T-helper 2 cell treated with Interferon-gamma antibody and Interleukin-4, amounts not matched to agents 100 ng/mL and 5 ng/mL, for 36 hours (primary cell): ENCODE results near the gene IQCN. TPM values are rescaled to one million over a fixed set of nuclear protein-coding genes. Genes with fewer than 3 reads are reported as not detected.

Experiments
- intact Hi-C: fragments of 100-400 bp; cut with micrococcal nuclease; formaldehyde crosslinking; loops from one replicate; pipeline ENCODE4 v1.15.1; 2023
- total RNA-seq: library from RNA; stranded (reverse); gene quantifications from 2 replicates; pipeline ENCODE4 v1.2.3, GENCODE V29; 2022

The IQCN gene
- total RNA-seq, 1 donor from 2014 or later, result 5.4 TPM

- intact Hi-C loops, result loop anchor here (1.0 kb wide), 2 partner anchors 7 to 14 kb away; no protein-coding TSS in a partner anchor
Observed at GRCh38 chr19:18289471-18290301, 15.4 kb upstream of the IQCN start.

- intact Hi-C loops, result no loop called here
Observed at GRCh38 chr19:18287836-18288772, 13.9 kb upstream of the IQCN start.

- intact Hi-C loops, result no loop called here
Observed at GRCh38 chr19:18286973-18287635, 12.9 kb upstream of the IQCN start.

DNA sequence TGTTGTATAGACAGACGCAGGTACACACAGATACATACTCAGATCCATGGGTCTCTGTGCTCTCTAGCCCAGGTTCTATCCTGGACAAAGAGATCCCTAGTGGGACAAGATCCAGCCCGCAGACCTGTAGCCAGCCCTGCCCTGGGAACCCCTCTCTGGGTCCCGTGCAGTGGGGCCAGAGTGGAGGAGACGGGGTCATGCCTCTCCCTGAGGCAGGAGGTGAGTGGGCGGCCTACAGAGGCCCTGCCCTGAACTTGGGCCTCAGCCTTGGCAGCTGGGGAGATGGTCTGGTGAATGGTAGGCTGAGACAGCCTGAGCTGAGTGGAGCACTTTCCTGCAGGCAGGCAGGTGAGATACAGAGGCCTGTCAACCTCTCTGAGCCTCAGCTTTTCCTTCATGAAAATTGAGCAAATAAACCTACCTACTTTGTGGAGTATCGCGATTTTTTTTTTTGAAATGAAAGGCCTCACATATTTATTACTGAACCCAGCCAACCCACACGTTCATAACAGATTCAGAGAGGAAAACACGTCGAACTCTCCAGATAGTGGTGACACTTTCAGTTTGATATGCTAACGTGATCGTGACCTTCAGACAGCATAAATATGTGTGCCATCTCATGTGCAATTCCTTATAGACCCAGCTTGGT, 10.6 kb upstream of the IQCN start:
- intact Hi-C loops, result no loop called here

- intact Hi-C loops, result no loop called here
Observed at GRCh38 chr19:18283338-18283737, 9.1 kb upstream of the IQCN start.

- intact Hi-C loops, result loop anchor here (1.0 kb wide), 1 partner anchor 8 kb away; no protein-coding TSS in a partner anchor
Observed at GRCh38 chr19:18282788-18283141, 8.5 kb upstream of the IQCN start.

DNA sequence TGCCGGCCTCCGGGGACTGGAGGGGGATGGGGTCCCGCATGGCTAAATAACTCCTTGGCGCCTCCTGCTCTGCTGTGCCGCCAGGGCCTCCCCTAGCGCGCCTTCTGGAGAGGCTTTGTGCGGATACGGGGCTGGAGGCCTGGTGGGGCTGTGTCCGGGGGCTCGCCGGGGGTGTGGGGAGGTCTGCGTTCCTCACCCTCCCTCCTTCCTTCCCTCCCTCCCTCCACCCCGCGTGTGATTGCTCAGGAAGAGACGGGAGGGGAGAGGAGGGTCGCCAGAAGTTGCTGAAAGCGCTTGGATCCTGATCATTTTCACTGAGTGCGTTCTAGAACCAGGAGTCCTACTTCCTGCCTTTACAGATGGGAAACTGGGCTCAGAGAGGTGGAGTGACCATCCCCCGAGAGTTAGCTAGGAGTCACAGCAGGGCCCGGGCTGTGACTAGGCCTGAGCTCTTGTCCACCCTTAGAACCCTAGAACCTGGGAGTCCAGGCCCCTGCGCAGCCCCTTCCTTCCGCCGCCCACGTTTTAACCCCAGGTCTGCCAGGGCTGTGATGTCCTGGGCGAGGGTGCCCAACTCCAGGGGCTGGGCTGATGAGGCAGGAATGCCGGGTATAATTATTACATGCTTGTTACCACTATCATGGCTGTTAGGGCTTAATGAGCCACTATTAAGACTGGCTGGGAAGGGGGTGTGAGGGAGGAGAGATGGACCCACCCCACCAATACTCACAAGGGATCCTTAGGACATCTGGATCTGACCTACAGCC, 8.0 kb upstream of the IQCN start:
- intact Hi-C loops, result loop anchor here (1.0 kb wide), 1 partner anchor 8 kb away; no protein-coding TSS in a partner anchor

DNA sequence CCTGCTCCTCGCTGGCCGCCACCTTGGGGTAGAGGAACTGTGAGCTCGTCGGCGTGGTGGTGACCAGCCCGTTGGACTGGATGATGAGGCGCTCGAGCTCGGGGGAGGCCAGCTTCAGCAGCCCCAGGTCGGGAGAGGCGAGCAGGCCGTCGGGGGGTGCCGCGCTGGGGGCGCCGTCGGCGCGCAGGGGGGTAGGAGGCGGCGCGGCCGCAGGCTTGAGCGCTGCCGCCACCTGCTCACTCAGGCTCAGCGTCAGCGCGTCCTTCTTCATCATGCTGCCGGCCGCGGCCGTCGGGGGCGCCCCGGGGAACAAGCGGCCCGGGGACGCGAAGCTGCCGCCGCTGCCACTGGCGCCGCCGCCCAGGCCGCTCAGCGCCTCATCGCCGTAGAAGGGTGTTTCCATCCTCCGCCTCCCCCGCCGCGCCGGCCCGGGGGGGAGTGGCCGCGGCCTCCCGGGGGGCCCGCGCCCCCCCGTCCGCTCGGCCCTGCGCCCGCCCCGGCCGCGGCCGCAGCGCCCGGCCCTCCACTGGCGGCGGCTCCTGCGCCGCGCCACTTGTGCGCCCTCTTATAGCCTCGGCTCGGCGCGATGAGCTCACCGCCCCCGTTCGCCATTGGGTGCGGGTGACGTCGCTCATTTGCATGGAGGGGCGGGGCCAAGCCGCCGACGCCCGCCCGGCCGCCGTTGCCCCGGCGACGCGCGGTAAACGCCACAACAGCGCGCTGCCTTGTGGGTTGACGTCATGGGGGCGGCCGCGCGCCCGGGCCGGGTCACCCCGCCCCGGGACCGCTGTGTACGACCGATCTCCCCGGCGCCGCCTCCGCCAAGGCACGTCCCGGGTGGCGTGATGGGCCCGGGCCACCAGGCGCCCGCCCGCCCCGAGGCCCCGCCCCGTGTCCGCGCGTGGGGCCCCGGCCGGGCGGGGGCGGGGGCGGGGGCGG, 7.1 kb upstream of the IQCN start, which contains the start of gene JUND:
Gene JUND (minus strand): TSS at position 541 of the 939 bp plus-strand sequence. CDS start 138 bp downstream, at position 403.
- intact Hi-C loops, result loop anchor here (1.0 kb wide), 1 partner anchor 9 kb away; no protein-coding TSS in a partner anchor

GRCh38 chr19:18280247-18281081, 6.2 kb upstream of the IQCN start:
- intact Hi-C loops, result no loop called here

DNA sequence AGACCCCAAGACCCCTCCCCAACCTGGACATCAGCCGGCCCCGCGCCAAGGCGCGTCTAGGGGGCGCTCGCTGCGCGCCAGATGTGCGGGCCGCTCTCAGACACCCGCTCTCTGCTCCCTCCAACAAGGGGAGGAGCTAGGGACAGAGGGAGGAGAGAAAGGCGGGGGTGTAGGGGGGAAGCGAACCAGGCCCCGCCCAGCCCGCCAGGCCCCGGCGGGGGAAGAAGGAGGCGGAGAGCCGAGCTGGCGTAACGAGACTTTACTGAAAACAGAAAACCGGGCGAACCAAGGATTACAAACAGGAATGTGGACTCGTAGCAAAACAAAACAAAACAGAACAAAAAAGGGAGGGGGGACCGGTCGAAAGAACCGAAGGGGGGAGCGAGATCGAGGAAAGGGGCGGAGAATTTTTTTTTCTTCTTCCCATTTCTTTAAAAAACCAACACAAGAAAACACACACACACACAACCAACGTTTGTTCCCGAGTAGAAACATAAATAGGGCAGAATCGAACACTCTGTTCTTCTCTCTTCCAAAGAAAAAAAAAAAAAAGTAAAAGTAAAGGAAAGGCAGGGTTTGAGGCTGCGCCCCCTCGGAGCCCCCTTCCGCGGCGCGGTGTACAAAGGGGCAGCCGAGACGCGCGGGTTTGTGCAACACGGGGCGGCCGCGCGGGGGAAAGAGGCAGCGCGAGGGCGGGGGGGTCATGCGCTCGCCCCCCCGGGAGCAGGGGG, 5.4 kb upstream of the IQCN start:
- intact Hi-C loops, result loop anchor here (1.0 to 5.0 kb wide), 4 partner anchors 13 to 138 kb away; partner anchors contain the start of genes LSM4 and SSBP4

DNA sequence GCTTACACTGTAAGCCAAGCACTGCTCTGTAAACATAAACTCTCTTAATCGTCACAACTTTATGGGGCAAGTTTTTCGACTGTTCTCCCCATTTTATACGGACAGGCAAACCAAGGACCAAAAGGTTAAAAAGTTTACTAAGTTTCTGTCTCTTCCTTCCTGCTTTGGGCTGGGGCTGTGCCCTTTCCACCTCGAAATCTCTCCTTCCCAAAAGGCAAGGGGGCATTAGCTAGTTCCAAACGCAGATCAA, 4.9 kb upstream of the IQCN start:
- intact Hi-C loops, result loop anchor here (1.0 to 5.0 kb wide), 4 partner anchors 14 to 138 kb away; partner anchors contain the start of genes LSM4 and SSBP4

- intact Hi-C loops, result loop anchor here (1.0 to 5.0 kb wide), 4 partner anchors 14 to 139 kb away; partner anchors contain the start of genes LSM4 and SSBP4
Observed at GRCh38 chr19:18278521-18279265, 4.4 kb upstream of the IQCN start.

DNA sequence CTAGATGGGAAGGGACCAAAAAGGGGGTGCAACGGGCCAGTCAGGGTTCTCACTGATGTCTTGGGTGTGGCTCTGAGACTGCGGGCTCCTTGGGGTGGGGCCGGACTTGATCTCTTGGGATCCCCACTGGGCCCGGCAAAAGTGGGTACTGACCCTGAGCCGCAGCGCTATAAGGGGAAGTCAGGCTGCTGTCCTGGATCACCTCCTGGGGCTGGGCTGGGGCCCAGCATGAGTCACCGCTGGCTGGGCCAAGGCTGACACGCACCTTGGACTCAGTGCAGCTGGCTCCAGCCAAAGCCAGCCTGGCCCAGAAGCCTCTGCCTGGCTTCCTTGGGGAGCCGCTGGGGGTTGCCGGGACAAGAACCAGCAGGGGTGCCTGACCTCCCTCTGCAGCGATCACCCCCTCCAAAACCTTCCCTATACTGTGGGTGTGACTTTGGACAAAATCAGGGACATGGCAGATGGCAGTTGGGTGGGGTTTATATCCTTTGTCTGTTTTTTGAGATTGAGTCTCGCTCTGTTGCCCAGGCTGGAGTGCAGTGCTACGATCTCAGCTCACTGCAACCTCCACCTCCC, 617 bp upstream of the IQCN start:
- intact Hi-C loops, result loop anchor here (5.0 kb wide), 1 partner anchor 142 kb away; the partner anchor contains the start of gene SSBP4

GRCh38 chr19:18273561-18274218, 562 bp downstream of the IQCN start:
- intact Hi-C loops, result no loop called here

DNA sequence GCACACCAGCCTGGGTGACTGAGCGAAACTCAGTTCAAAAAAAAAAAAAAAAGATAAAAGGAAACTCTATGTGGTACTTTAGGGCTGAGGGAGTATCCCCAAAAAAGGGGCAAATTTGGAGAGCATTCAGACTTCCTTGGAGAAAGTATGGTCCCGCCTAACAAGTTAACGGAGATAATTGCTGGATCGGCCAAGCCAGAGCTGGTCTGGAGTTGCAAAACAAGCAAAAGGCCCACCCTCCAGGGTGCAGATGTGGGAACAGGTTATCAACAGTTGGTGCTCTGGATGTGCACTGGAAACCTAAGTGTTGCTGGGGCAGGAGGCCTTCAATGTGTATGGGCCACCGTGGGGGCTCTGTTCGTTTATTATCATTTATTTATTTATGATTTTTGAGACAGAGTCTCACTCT, 2.8 kb downstream of the IQCN start:
- intact Hi-C loops, result no loop called here

- intact Hi-C loops, result no loop called here
Observed at GRCh38 chr19:18270326-18270725, 3.9 kb downstream of the IQCN start.
